Skeletal muscle tissue (tissue), 4 donors: ENCODE results near the gene SLCO3A1. TPM values are rescaled to one million over a fixed set of nuclear protein-coding genes. Genes with fewer than 3 reads are reported as not detected.

Experiments
- H3K27ac ChIP-seq: one replicate; pipeline ENCODE4 v1.7.0; 2013; ENCODE audit warnings: mild to moderate bottlenecking, low read depth, low read length, inconsistent platforms
- H3K27me3 ChIP-seq, 3 donors: one replicate each; pipeline ENCODE4 v1.7.0; 2013; ENCODE audit warnings: low read length in 3 of 3; ENCODE audit not compliant: control insufficient read depth in 3 of 3, insufficient read depth in 3 of 3
- H3K36me3 ChIP-seq, 3 donors: one replicate each; pipeline ENCODE4 v1.7.0; 2013; ENCODE audit warnings: low read length in 3 of 3; ENCODE audit not compliant: control insufficient read depth in 3 of 3, insufficient read depth in 3 of 3
- H3K4me1 ChIP-seq, 3 donors: one replicate each; pipeline ENCODE4 v1.7.0; 2013; ENCODE audit warnings: low read length in 3 of 3, mild to moderate bottlenecking in 3 of 3; ENCODE audit not compliant: control insufficient read depth in 3 of 3, insufficient read depth in 3 of 3
- H3K4me3 ChIP-seq, 3 donors: one replicate each; pipeline ENCODE4 v1.7.0; 2013; ENCODE audit warnings: low read length in 3 of 3
- H3K9ac ChIP-seq, 3 donors: one replicate each; pipeline ENCODE4 v1.7.0; 2013; ENCODE audit warnings: low read length in 3 of 3, mild to moderate bottlenecking in 3 of 3, moderate library complexity in 2 of 3, low read depth in 1 of 3
- H3K9me3 ChIP-seq, 3 donors: one replicate each; pipeline ENCODE4 v1.7.0; 2013; ENCODE audit warnings: low read length in 3 of 3; ENCODE audit not compliant: control insufficient read depth in 3 of 3
- total RNA-seq: library from RNA; depleted of rRNA; stranded (reverse); fragments of >200 nt; gene quantifications from one replicate; pipeline ENCODE4 v1.2.3, GENCODE V29; 2014
- donor health status: Osteomylitis.

The SLCO3A1 gene
- total RNA-seq, 1 donor from 2014 or later, result 4.7 TPM

DNA sequence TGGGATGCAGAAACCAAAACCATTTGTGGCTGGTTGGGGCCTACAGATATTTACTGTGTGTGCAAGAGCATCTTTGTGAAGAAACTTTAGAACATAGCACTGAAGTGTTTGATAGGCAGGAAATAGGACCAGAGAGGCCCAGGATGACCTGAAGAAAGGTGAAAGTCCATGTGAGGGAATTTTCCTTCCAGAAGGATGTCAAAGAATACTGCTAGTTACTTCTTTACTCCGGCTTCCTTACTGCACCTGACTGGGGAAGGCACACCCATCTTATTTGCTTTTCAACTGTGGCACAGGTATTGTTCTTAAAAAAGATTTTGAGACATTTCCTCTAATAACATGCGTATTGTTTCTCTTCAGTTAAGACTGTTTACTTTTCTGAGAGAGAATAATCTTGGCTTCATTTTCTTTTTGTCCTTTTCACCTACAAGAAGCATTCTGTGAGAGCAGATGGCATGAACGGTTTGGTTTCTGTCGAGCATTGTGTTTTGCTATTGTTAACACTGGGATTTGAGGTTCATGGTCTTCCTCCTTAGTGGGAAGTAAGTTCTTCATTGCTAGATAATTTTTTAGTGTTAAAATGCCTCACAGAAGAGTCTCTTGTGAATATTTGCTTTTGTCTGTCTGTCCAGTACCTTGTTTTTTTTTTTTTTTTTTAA, 71.5 kb downstream of the SLCO3A1 start:
- H3K4me1 ChIP-seq, result peaks cover 15 to 27% (median 16%) of the 10 kb centered on the region in 3 donors

DNA sequence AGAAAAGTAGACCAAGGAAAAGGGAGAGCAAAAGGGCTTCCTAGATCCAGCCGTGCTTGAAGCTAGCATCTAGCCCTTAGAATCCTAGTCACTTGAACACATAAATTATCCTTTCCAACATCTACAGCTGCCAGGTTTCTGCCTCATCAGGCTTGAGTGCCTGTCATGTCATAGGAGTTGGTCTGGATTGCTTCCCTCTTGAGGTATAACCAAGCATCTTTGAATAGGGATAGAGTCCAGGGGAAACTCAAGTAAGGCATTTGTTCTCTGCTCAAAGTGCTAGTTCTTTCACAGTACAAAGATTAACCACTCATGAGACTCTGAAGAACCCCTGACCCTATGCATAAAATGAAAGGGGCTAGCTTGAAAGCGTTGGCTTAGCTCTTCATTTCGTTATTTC, 72.3 kb downstream of the SLCO3A1 start:
- Histone ChIP-seq H3K27ac (no peak overlapping the region), H3K9ac (no peak overlapping the region), H3K4me1 (peaks cover 12 to 22% (median 16%) of the 10 kb centered on the region in 3 donors)

More for the DNA sequence above, 71.5 kb downstream of the SLCO3A1 start:
- Histone ChIP-seq H3K27ac (no peak overlapping the region), H3K9me3 (no peaks in the 10 kb centered on the region), H3K9ac (peak overlapping the region in 1 of 3 donors; percentile 8), H3K27me3 (no peaks in the 10 kb centered on the region), H3K4me3 (no peak overlapping the region), H3K36me3 (no peaks in the 10 kb centered on the region)

DNA sequence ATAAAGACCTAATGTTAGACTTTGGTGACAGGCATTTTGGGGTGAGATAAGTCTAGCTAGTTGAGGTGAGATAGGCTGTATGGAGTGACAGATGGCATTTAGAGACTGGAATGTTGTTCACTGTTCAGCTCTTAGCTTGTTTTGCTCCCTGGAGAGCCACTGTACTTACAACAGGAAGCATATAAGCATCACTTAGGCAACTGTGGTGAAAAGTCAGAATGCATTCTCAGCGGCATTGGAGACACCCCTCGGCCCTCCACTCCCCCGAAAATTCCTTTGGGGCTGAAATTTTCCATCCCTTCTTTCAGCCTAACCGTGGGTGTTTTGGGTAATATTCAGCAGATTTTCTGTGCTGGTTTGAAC, 73.4 kb downstream of the SLCO3A1 start:
- Histone ChIP-seq H3K4me3 (no peak overlapping the region), H3K9me3 (no peaks in the 10 kb centered on the region), H3K36me3 (no peaks in the 10 kb centered on the region), H3K9ac (no peak overlapping the region), H3K4me1 (peaks cover 9 to 15% (median 9%) of the 10 kb centered on the region in 3 donors), H3K27me3 (no peaks in the 10 kb centered on the region), H3K27ac (peak overlapping the region; percentile 33)

More for the DNA sequence above, 72.3 kb downstream of the SLCO3A1 start:
- no peaks in the 10 kb centered on the region for H3K9me3 ChIP-seq
- H3K27me3 ChIP-seq, result no peaks in the 10 kb centered on the region
- H3K4me3 ChIP-seq, result no peak overlapping the region
- H3K36me3 ChIP-seq, result no peaks in the 10 kb centered on the region

DNA sequence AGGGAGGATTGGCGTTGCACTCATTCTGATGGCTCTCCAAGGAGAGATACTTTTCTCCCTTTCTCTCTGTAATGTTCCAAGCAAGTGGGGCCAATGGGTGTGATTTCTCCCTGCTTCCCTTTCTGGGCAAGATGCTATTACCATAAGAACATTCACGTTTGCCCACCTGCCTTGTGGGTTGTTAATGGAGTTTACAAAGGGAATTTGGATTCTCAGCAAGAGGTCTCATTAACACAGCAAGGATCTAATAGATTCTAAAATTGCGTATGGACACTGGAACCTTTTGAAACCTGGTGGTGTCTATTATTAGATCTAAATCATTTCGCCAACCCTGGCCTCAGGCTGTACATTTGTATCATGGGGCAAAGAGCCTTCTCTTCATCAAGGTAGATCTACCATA, 74.1 kb downstream of the SLCO3A1 start:
- no peak overlapping the region for H3K9ac ChIP-seq
- no peaks in the 10 kb centered on the region for H3K36me3 ChIP-seq
- H3K27ac ChIP-seq, result no peak overlapping the region
- no peak overlapping the region for H3K4me3 ChIP-seq
- H3K27me3 ChIP-seq, result no peaks in the 10 kb centered on the region
- H3K4me1 ChIP-seq, result peaks cover 5 to 11% (median 9%) of the 10 kb centered on the region in 3 donors
- H3K9me3 ChIP-seq, result no peaks in the 10 kb centered on the region

DNA sequence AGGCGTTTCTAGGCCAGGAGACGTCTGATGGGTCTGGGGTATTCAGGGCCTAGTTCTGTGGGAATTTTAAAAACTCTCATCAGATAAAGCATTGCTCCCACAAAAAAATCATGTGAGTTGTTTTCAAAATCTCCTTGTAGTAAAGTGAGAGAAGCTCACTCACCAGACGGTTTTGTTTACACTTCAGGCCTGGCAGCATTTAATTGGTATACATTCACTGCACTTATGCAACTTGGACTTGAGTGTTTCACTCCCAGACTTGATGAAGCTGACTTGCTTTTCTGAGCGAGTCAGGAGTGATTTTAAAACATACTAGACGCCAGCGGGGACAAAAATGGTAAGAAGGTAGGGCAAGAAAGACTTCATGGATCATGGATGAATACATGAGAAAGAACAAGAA, 75.2 kb downstream of the SLCO3A1 start:
- H3K36me3 ChIP-seq, result no peaks in the 10 kb centered on the region
- no peaks in the 10 kb centered on the region for H3K9me3 ChIP-seq
- no peaks in the 10 kb centered on the region for H3K27me3 ChIP-seq
- no peak overlapping the region for H3K9ac ChIP-seq
- H3K4me1 ChIP-seq, result peaks cover 3 to 5% (median 4%) of the 10 kb centered on the region in 3 donors
- H3K4me3 ChIP-seq, result no peak overlapping the region
- no peak overlapping the region for H3K27ac ChIP-seq

DNA sequence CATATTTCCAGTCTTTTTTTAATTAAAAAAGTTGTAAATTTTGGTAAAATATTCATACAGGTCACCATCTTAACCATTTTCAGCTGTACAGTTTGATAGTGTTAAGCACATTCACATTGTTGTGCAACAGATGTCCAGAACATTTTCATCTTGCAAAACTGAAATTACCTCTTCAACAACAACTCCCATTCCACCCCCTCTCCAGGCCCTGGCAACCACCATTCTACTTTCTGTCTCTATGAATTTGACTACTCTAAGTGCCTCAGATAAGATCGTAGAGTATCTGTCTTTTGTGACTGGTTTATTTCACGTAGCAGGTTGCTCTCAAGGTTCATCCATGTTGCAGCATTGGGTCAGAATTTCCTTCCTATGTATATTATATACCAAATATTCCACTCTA, 76.0 kb downstream of the SLCO3A1 start:
- Histone ChIP-seq H3K27ac (no peak overlapping the region), H3K4me1 (peaks cover 3 to 5% (median 4%) of the 10 kb centered on the region in 3 donors), H3K4me3 (no peak overlapping the region), H3K9ac (no peak overlapping the region), H3K27me3 (no peaks in the 10 kb centered on the region), H3K36me3 (no peaks in the 10 kb centered on the region), H3K9me3 (peaks cover 0 to 3% (median 0%) of the 10 kb centered on the region in 3 donors)

DNA sequence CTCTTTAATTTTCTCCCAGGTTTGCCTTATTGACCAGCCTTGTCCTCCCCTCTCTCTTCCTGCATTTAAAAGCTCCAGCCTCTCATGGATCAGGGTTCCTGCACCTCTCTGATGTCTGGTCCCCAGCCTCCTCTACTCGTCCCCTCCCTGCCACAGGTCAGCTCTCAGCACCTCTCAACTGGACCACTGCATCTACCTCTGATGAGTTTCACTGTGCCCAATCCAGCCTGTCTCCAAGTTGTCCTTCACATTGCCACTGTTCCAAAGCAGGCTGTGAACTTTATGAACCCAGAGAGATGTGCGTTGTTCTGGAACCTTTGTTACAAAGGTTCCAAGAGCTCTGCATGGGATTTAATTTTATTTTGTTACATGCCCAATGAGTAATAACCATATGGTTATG, 76.6 kb downstream of the SLCO3A1 start:
- no peak overlapping the region for H3K27ac ChIP-seq
- no peaks in the 10 kb centered on the region for H3K36me3 ChIP-seq
- peaks cover 3 to 5% (median 4%) of the 10 kb centered on the region in 3 donors for H3K4me1 ChIP-seq
- H3K9me3 ChIP-seq, result peaks cover 0 to 3% (median 0%) of the 10 kb centered on the region in 3 donors
- no peak overlapping the region for H3K9ac ChIP-seq
- no peak overlapping the region for H3K4me3 ChIP-seq
- no peaks in the 10 kb centered on the region for H3K27me3 ChIP-seq

DNA sequence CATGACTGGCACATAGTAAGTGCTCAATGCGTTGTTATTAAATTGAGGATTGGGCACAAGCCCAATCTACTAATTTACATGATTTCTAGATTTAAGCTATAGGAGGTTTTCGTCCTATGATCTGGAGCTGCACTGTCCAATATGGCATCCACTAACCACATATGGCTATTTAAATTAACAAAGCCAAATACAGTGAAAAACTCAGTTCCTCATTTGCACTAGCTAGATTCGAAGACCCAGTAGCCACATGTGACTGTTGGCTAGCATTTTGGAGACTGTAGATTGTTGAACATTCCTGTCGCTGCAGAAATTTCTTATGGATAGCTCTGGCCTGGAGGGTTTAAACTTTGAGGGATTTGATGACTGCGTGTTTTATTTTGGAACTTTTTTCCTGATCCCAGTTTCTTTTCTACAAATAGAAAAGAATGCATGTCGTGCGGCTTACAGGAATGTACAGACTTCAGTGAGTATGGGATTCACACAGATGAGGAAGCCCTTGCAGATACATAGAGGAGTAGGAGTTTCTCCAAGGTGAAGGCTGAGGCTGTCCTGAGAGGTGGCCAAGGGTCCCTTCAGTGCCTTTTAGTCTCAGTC, 82.8 kb downstream of the SLCO3A1 start:
- Histone ChIP-seq H3K9me3 (peaks cover 0 to 3% (median 0%) of the 10 kb centered on the region in 3 donors), H3K4me3 (no peak overlapping the region), H3K9ac (no peak overlapping the region), H3K27me3 (no peaks in the 10 kb centered on the region), H3K4me1 (peaks cover 7 to 14% (median 9%) of the 10 kb centered on the region in 3 donors), H3K27ac (no peak overlapping the region), H3K36me3 (no peaks in the 10 kb centered on the region)

DNA sequence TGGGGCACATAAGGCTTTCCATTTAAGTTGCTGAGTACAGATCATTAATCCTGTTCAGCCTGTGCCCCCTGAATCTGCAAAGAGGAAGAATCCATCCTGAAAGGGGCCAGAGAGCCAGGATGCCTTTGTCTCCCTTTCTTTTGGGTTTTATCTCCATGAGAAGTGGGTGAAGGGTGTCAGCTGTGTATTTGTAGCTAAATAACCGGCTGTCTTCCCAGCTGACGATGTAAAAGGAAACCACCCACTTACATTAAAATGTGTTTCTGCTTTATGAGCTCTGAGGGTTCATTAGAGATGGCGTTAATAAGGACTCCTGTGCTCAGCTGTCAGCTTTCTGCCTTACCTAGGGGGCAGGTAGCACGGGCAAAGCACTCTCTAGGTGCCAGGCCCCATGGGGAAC, 83.4 kb downstream of the SLCO3A1 start:
- Histone ChIP-seq H3K9ac (no peak overlapping the region), H3K36me3 (no peaks in the 10 kb centered on the region), H3K4me1 (peaks cover 9 to 17% (median 10%) of the 10 kb centered on the region in 3 donors), H3K27me3 (no peaks in the 10 kb centered on the region), H3K9me3 (peaks cover 0 to 3% (median 0%) of the 10 kb centered on the region in 3 donors), H3K4me3 (no peak overlapping the region), H3K27ac (no peak overlapping the region)

DNA sequence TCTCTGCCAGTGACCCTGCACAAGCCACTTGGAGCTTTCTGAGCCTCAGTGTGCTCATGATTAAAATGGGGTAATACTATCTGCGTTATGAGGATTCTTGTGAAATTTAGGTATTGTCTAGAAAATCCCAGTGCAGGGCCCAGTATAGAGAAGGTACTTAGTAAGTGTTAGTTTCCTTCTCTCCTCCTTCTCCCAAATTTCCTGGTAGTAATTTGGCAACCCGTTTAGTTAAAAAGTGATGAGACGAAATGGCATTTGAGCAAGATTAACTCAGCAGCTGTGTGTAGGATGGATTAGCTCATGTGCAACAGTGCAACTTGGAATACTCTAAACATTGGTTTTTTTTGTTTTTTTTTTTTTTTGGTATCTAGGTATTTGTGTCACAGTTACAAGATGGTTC, 84.6 kb downstream of the SLCO3A1 start:
- peaks cover 12 to 27% (median 18%) of the 10 kb centered on the region in 3 donors for H3K4me1 ChIP-seq
- H3K9me3 ChIP-seq, result peaks cover 0 to 3% (median 0%) of the 10 kb centered on the region in 3 donors
- no peak overlapping the region for H3K27ac ChIP-seq

More for the DNA sequence above, 84.6 kb downstream of the SLCO3A1 start:
- H3K36me3 ChIP-seq, result no peaks in the 10 kb centered on the region
- no peak overlapping the region for H3K4me3 ChIP-seq
- H3K27me3 ChIP-seq, result no peaks in the 10 kb centered on the region
- no peak overlapping the region for H3K9ac ChIP-seq
